HG03103 (cell line): Measurements from ENCODE around the gene OAS1.
"Not testable (repeated sequence)": the region's sequence is repeated elsewhere in the genome, so short reads cannot be mapped to it uniquely, and the experiment has no call there.

ENCODE experiments used
- ATAC-seq: cut with Tn5 transposase; IDR thresholded peaks from one replicate; pipeline ENCODE4 v1.9.1; 2021; ENCODE audit warnings: low read depth; ENCODE audit not compliant: unreplicated experiment

The OAS1 gene

GRCh38 chr12:112933129-112933505 lies 26.4 kb downstream of the OAS1 start:
- no peak for ATAC-seq

- ATAC-seq = no peak
Measured at GRCh38 chr12:112936264-112936663, 29.5 kb downstream of the OAS1 start.

GRCh38 chr12:112936927-112937326 lies 30.2 kb downstream of the OAS1 start:
- no peak for ATAC-seq

GRCh38 chr12:112937741-112938719 lies 31.3 kb downstream of the OAS1 start, which contains the start of gene OAS3:
OAS3 (plus strand) TSS chr12:112938474; CDS start chr12:112938531, 57 bp downstream.
- no peak for ATAC-seq

- no peak for ATAC-seq
Measured at GRCh38 chr12:112938751-112939150, 32.0 kb downstream of the OAS1 start.

GRCh38 chr12:112939761-112940381 lies 33.1 kb downstream of the OAS1 start:
- ATAC-seq = peak; percentile 66

GRCh38 chr12:112941528-112942335 lies 35.0 kb downstream of the OAS1 start:
- no peak for ATAC-seq

- no peak for ATAC-seq
Measured at GRCh38 chr12:112942572-112942971, 35.8 kb downstream of the OAS1 start.

GRCh38 chr12:112944024-112944690 lies 37.4 kb downstream of the OAS1 start:
- no peak for ATAC-seq

GRCh38 chr12:112945515-112945914 lies 38.8 kb downstream of the OAS1 start:
- ATAC-seq = no peak

- ATAC-seq = no peak
Measured at GRCh38 chr12:112946236-112947000, 39.7 kb downstream of the OAS1 start.

- no peak for ATAC-seq
Measured at GRCh38 chr12:112947314-112947713, 40.6 kb downstream of the OAS1 start.

- ATAC-seq = no peak
Measured at GRCh38 chr12:112947761-112948160, 41.0 kb downstream of the OAS1 start.

GRCh38 chr12:112948806-112949205 lies 42.0 kb downstream of the OAS1 start:
- ATAC-seq = no peak

- ATAC-seq = no peak
Measured at GRCh38 chr12:112950701-112951100, 43.9 kb downstream of the OAS1 start.

GRCh38 chr12:112957125-112957524 lies 50.4 kb downstream of the OAS1 start:
- ATAC-seq = not testable (repeated sequence)

GRCh38 chr12:112961074-112961473 lies 54.3 kb downstream of the OAS1 start:
- no peak for ATAC-seq

GRCh38 chr12:112961536-112961935 lies 54.8 kb downstream of the OAS1 start:
- ATAC-seq = no peak

GRCh38 chr12:112962561-112962960 lies 55.8 kb downstream of the OAS1 start:
- no peak for ATAC-seq
